ENCODE data around the gene PSTPIP1.
A peak's percentile ranks its signal among the peaks of the same experiment; 100 is the strongest.

DNA sequence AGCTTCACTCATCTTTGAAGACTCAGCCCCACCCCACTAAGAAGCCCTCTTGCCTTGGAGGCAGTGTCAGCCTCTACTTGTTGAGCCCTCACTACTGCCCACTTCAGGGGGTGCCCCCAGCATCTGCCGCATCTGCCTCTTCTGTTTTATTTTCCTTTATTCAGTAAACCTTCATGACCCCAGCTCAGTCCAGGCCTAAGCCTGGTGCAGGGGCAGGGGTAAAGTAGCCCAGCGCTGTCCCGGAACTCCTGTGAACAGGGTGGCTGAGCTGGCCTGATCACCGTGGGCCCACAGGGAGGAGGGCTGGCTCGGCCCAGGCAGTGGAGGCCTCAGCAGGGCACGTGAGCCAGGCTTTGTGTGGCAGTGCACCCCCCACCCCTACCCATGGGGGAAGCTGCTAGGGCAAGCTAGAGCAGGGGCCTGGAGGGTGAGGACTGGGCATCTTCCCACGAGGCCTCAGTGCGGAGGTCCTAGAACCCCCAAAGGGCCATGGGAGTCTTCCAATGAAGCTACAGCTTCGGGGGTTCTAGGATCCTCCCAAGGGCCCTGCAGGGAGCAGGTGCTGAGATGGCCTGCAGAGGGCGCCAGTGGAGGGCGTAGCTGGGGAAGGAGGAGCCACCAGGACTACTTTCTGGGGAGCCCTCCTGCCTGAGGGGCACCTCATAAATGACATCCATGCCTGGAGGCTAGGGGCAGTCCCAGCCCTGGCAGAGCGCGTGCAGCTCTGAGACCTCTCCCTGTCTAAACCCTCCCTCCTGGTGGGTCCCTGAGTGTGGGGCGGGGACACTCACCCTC lies 40.0 kb downstream of the PSTPIP1 start:
- TF ChIP-seq, protein P1, sequence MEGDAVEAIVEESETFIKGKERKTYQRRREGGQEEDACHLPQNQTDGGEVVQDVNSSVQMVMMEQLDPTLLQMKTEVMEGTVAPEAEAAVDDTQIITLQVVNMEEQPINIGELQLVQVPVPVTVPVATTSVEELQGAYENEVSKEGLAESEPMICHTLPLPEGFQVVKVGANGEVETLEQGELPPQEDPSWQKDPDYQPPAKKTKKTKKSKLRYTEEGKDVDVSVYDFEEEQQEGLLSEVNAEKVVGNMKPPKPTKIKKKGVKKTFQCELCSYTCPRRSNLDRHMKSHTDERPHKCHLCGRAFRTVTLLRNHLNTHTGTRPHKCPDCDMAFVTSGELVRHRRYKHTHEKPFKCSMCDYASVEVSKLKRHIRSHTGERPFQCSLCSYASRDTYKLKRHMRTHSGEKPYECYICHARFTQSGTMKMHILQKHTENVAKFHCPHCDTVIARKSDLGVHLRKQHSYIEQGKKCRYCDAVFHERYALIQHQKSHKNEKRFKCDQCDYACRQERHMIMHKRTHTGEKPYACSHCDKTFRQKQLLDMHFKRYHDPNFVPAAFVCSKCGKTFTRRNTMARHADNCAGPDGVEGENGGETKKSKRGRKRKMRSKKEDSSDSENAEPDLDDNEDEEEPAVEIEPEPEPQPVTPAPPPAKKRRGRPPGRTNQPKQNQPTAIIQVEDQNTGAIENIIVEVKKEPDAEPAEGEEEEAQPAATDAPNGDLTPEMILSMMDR (IDR thresholded peaks at IDR 0.05): peak in 5 of 7 experiments; percentile 20 to 44 (median 40)
- TF ChIP-seq POLR2A (IDR thresholded peaks at IDR 0.05): no peak
